ENCODE results near the gene RBL1.
"Not testable (repeated sequence)": the region's sequence is repeated elsewhere in the genome, so short reads cannot be mapped to it uniquely, and the experiment has no call there.

RBL1 gene

GRCh38 chr20:37095599-37096414 is at the start of gene RBL1:
RBL1 (minus strand) TSS chr20:37095997; CDS start chr20:37095928, 69 bp downstream.
- DNase-seq, result peak; percentile 97

GRCh38 chr20:37144856-37145404 is 49.1 kb upstream of the RBL1 start:
- DNase-seq, result no peak

GRCh38 chr20:37142708-37143107 is 46.9 kb upstream of the RBL1 start:
- no peak for DNase-seq

DNA sequence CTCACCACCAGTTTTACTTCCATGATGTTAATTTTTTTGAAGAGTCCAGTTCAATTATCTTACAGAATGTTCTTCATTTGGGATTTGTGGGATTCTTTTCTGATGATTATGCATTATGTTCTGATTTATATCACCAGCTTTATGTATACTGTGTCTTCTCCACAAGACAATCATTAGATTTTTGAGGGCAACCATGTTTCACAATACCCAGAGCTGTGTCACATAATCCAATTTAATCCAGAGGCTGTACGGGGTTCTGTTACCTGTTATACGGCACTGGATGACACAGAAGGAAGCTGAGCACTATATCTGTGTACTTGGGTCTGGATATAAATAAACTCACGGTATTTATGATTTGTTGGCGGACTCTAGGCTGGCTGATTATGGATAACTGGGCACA is 41.8 kb upstream of the RBL1 start:
- peak; percentile 49 for DNase-seq

- no peak for DNase-seq
These were observed 38.2 kb upstream of the RBL1 start for GRCh38 chr20:37133952-37134351.

- DNase-seq, result no peak
These were observed 35.7 kb upstream of the RBL1 start for GRCh38 chr20:37131486-37131885.

DNA sequence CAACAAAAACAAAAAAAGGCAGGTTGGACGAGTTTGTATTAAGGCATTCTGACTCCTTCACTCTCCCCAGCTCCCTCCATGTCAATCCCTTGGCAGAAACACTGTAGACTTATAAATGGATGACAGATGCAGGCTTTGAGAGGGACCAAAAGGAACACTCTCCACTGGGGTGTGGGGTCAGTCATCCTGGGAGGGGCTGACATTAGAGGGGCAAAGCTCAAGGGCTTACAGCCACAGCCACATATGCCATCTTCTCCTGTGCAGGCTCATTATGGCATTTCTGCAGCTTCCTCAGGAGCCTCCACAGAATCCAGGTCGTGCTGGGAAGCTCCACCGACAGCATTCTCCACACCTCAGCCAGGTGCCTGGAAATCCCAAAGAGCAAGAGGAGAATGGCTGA is 33.0 kb upstream of the RBL1 start:
- peak; percentile 43 for DNase-seq

GRCh38 chr20:37126290-37126689 is 30.5 kb upstream of the RBL1 start:
- DNase-seq, result not testable (repeated sequence)

DNA sequence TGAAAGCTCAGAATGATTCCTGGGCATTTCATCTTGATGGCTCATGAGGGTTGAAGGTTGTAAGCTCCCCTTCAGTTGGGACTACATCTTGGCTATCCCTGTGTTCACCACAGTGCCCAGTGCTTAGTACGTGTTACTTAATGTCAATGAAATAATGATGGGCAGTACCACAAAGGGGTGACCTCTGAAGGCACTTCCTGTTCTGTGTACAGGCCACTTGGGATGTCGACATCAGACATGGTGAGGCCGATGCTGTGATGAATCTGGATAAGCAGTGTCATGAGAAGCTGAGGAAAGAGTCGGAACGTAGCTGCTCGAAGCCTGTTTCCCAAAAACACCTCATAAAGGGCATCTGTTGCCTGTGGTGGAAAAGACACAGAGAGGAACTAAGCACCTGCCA is 27.6 kb upstream of the RBL1 start:
- DNase-seq, result no peak

GRCh38 chr20:37120497-37120896 is 24.7 kb upstream of the RBL1 start:
- DNase-seq, result no peak

- no peak for DNase-seq
These were observed 23.7 kb upstream of the RBL1 start for GRCh38 chr20:37119356-37120036.

- DNase-seq, result no peak
These were observed 18.2 kb upstream of the RBL1 start for GRCh38 chr20:37114012-37114411.

GRCh38 chr20:37111926-37112455 is 16.2 kb upstream of the RBL1 start:
- no peak for DNase-seq

DNA sequence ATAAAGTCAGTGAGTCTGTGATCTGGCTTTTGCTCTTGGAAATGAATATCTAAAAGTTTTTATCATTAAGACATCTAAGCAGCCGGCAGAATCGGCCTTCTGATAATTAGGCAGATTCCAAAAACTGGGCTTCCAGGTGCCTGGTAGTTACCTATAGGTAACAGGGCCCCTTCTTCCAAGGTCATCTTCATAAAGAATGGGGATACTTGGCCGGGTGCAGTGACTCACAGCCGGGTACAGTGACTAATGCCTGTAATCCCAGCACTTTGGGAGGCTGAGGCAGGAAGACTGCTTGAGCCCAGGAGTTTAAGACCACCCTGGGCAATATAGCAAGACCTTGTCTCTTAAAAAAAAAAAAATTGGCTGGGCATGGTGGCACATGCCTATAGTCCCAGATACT is 12.9 kb upstream of the RBL1 start:
- no peak for DNase-seq

- DNase-seq, result peak; percentile 34
These were observed 6.8 kb upstream of the RBL1 start for GRCh38 chr20:37102571-37102970.

- DNase-seq, result peak; percentile 51
These were observed 731 bp upstream of the RBL1 start for GRCh38 chr20:37096415-37097041.

- DNase-seq, result peak; percentile 73
These were observed 644 bp downstream of the RBL1 start for GRCh38 chr20:37095108-37095598.

DNA sequence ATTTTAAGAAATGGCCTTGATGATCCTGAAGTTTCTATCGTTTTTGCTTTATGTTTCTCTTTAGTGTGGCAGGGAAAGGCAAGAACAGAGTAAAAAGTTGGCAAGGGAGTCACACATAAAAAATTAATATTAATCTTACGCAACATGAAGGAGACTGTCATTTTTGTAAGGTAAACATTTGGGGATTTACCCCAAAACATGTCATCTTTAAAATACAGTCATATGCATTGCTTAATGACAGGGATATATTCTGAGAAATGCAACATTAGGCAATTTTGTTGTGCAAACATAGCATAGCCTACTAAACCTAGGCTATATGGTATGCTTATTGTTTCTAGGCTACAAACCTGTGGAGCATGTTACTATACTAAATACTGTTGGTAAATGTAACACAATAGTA is 5.4 kb downstream of the RBL1 start:
- no peak for DNase-seq

- peak; percentile 10 for DNase-seq
These were observed 14.0 kb downstream of the RBL1 start for GRCh38 chr20:37081717-37082289.

- no peak for DNase-seq
These were observed 18.8 kb downstream of the RBL1 start for GRCh38 chr20:37077009-37077408.

- no peak for DNase-seq
These were observed 19.7 kb downstream of the RBL1 start for GRCh38 chr20:37075932-37076685.
